Mesenchymal stem cell (in vitro differentiated cells and primary cell): ENCODE data around the gene IL22RA2.

ENCODE experiments used
- DNase-seq: peaks from one replicate; pipeline ENCODE4 v3.0.0-alpha.2; 2013
- H2AFZ ChIP-seq: one replicate; pipeline ENCODE4 v1.6.1; 2013; ENCODE audit warnings: low read depth, mild to moderate bottlenecking, control low read depth, inconsistent platforms, low read length, moderate library complexity
- H2AK5ac ChIP-seq: 2 replicates; pipeline ENCODE4 v1.6.1; 2013; ENCODE audit warnings: low read length, moderate library complexity, mild to moderate bottlenecking, inconsistent platforms; ENCODE audit not compliant: severe bottlenecking
- H2BK120ac ChIP-seq: one replicate; pipeline ENCODE4 v1.6.1; 2013; ENCODE audit warnings: low read depth, mild to moderate bottlenecking, inconsistent platforms, low read length, moderate library complexity
- H2BK12ac ChIP-seq, 2 experiments: one replicate each; pipeline ENCODE4 v1.6.1; 2013; ENCODE audit warnings: inconsistent platforms in 2 of 2, low read length in 2 of 2, mild to moderate bottlenecking in 2 of 2, moderate library complexity in 2 of 2, control low read depth in 1 of 2
- H2BK15ac ChIP-seq: one replicate; pipeline ENCODE4 v1.6.1; 2013; ENCODE audit warnings: mild to moderate bottlenecking, low read depth, inconsistent platforms; ENCODE audit not compliant: poor library complexity, severe bottlenecking
- H2BK5ac ChIP-seq: 2 replicates; pipeline ENCODE4 v1.6.1; 2013; ENCODE audit warnings: low read depth, mild to moderate bottlenecking, low read length, control low read depth, inconsistent platforms; ENCODE audit not compliant: poor library complexity, severe bottlenecking
- H3K14ac ChIP-seq, 2 experiments: one replicate each; pipeline ENCODE4 v1.6.1; 2013; ENCODE audit warnings: inconsistent platforms in 2 of 2, low read length in 2 of 2, control low read depth in 1 of 2, mild to moderate bottlenecking in 1 of 2, moderate library complexity in 1 of 2
- H3K18ac ChIP-seq, 2 experiments: one replicate each; pipeline ENCODE4 v1.6.1; 2013; ENCODE audit warnings: inconsistent platforms in 2 of 2, low read length in 2 of 2, control low read depth in 1 of 2, low read depth in 1 of 2, mild to moderate bottlenecking in 1 of 2
- H3K23ac ChIP-seq, 2 experiments: one replicate each; pipeline ENCODE4 v1.6.1; 2013; ENCODE audit warnings: inconsistent platforms in 2 of 2, low read length in 2 of 2, mild to moderate bottlenecking in 2 of 2, moderate library complexity in 2 of 2, control low read depth in 1 of 2
- H3K27ac ChIP-seq: 2 replicates; pipeline ENCODE4 v1.5.1; 2013; ENCODE audit warnings: mild to moderate bottlenecking, moderate library complexity, low read length, control low read depth, inconsistent platforms; ENCODE audit not compliant: poor library complexity, severe bottlenecking
- H3K27me3 ChIP-seq, 2 experiments: 2 replicates each; pipeline versions ENCODE4 v1.6.1 to v1.7.0; 2013; ENCODE audit warnings: low read length in 2 of 2, mild to moderate bottlenecking in 2 of 2, moderate library complexity in 2 of 2, control low read depth in 1 of 2, inconsistent platforms in 1 of 2; ENCODE audit not compliant: control insufficient read depth in 1 of 2, insufficient read depth in 1 of 2
- H3K36me3 ChIP-seq, 2 experiments: 2 replicates each; pipeline versions ENCODE4 v1.6.1 to v1.7.0; 2013; ENCODE audit warnings: low read length in 2 of 2, control low read depth in 1 of 2, inconsistent platforms in 1 of 2, low read depth in 1 of 2, mild to moderate bottlenecking in 1 of 2; ENCODE audit not compliant: insufficient read depth in 2 of 2, control insufficient read depth in 1 of 2
- H3K4ac ChIP-seq, 2 experiments: one replicate each; pipeline ENCODE4 v1.6.1; 2013; ENCODE audit warnings: inconsistent platforms in 2 of 2, low read length in 2 of 2, mild to moderate bottlenecking in 2 of 2, moderate library complexity in 2 of 2, control low read depth in 1 of 2, low read depth in 1 of 2
- H3K4me1 ChIP-seq: 2 replicates; pipeline ENCODE4 v1.6.1; 2013; ENCODE audit warnings: low read depth, low read length, control low read depth; ENCODE audit not compliant: control insufficient read depth, insufficient read depth
- H3K4me2 ChIP-seq: 2 replicates; pipeline ENCODE4 v1.6.1; 2013; ENCODE audit warnings: low read length, mild to moderate bottlenecking, inconsistent platforms; ENCODE audit not compliant: poor library complexity, severe bottlenecking
- H3K4me3 ChIP-seq, 2 experiments: 2 replicates each; pipeline versions ENCODE4 v1.5.1 to v1.7.0; 2013; ENCODE audit warnings: low read length in 2 of 2, mild to moderate bottlenecking in 2 of 2, control low read depth in 1 of 2, low read depth in 1 of 2; ENCODE audit not compliant: insufficient read depth in 1 of 2
- H3K79me1 ChIP-seq: replicated peaks from 2 replicates; pipeline ENCODE4 v1.6.1; 2013; ENCODE audit warnings: mild to moderate bottlenecking, control low read depth, low read length, inconsistent platforms; ENCODE audit not compliant: poor library complexity, severe bottlenecking
- H3K9ac ChIP-seq: 2 replicates; pipeline ENCODE4 v1.7.0; 2013; ENCODE audit warnings: mild to moderate bottlenecking, low read length, moderate library complexity
- H3K9me3 ChIP-seq: 2 replicates; pipeline ENCODE4 v1.7.0; 2013; ENCODE audit warnings: mild to moderate bottlenecking, low read length; ENCODE audit not compliant: control insufficient read depth
- H4K8ac ChIP-seq: one replicate; pipeline ENCODE4 v1.6.1; 2013; ENCODE audit warnings: inconsistent platforms, mild to moderate bottlenecking, low read length, moderate library complexity
- H4K91ac ChIP-seq: one replicate; pipeline ENCODE4 v1.6.1; 2013; ENCODE audit warnings: mild to moderate bottlenecking, low read length, inconsistent platforms
- WGBS: methylation state at CpG from one replicate; pipeline ENCODE4 v1.1.7; 2013; ENCODE audit warnings: mixed read lengths; 5-methylcytosine and 5-hydroxymethylcytosine counted together

IL22RA2 gene

DNA sequence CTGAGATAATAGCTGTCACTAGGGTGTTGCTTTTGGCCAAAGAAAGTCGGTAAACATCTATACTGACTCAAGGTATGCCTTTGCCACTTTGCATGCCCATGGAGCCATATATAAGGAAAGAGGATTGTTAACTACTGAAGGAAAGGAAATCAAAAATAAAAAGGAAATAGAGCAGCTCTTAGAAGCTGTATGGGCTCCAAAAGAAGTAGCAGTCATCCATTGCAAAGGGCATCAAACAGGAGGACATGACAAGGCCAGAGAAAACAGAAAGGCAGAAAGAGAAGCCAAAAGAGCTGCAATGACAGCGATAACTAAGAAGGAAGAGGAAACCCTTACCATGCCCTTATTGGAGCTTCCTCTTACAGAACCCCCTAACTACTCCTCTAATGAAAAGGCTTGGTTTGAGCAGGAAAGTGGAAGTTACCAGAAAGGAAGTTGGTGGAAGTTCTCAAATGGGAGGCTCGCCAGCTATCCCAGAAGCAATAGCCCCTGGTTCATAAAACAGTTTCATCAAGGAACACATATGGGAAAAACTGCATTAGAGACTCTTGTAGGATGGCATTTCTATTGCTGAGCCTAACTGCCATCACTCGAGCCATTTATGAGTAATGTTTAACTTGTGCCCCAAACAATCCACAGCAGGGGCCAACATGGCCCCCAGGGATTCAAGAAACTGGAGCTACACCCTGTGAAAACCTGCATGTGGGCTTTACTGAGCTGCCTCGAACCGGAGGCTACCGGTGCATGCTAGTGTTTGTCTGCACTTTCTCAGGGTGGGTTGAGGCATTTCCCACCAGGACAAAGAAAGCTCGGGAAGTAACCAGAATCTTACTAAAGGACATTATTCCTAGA is 7.0 kb downstream of the IL22RA2 start:
- no peak overlapping the region for H3K27ac ChIP-seq
- H3K4me2 ChIP-seq = no peak overlapping the region
- peaks cover 26% of the 10 kb centered on the region for H3K9me3 ChIP-seq
- H4K8ac ChIP-seq = no peak overlapping the region
- H2BK15ac ChIP-seq = no peak overlapping the region
- H2BK120ac ChIP-seq = no peak overlapping the region
- no peak overlapping the region for H3K4ac ChIP-seq
- 82% methylated on average over 7 of the region's 8 CpGs for WGBS
- no peak overlapping the region for H3K18ac ChIP-seq
- H2AK5ac ChIP-seq = no peak overlapping the region
- H3K4me3 ChIP-seq = no peak overlapping the region
- no peaks in the 10 kb centered on the region for H3K4me1 ChIP-seq
- no peaks in the 10 kb centered on the region for H3K36me3 ChIP-seq
- H3K9ac ChIP-seq = no peak overlapping the region
- H3K27me3 ChIP-seq = no peaks in the 10 kb centered on the region
- DNase-seq = no peak
- no peak overlapping the region for H3K14ac ChIP-seq
- H2BK12ac ChIP-seq = no peak overlapping the region
- H3K79me1 ChIP-seq = no peaks in the 10 kb centered on the region
- no peak overlapping the region for H2AFZ ChIP-seq
- no peak overlapping the region for H2BK5ac ChIP-seq
- H3K23ac ChIP-seq = no peak overlapping the region
- no peak overlapping the region for H4K91ac ChIP-seq

GRCh38 chr6:137165375-137166246 is 7.8 kb downstream of the IL22RA2 start:
- Histone ChIP-seq H2BK5ac (no peak overlapping the region), H3K4me3 (no peak overlapping the region), H2AFZ (no peak overlapping the region), H3K23ac (no peak overlapping the region), H3K9ac (no peak overlapping the region), H3K9me3 (peaks cover 24% of the 10 kb centered on the region), H4K8ac (no peak overlapping the region), H3K4me1 (no peaks in the 10 kb centered on the region), H3K4ac (no peak overlapping the region), H3K27ac (no peak overlapping the region), H2BK120ac (no peak overlapping the region), H4K91ac (no peak overlapping the region), H2BK12ac (no peak overlapping the region), H3K36me3 (no peaks in the 10 kb centered on the region), H3K79me1 (no peaks in the 10 kb centered on the region), H3K4me2 (no peak overlapping the region), H3K27me3 (no peaks in the 10 kb centered on the region), H2BK15ac (no peak overlapping the region), H3K14ac (no peak overlapping the region), H3K18ac (no peak overlapping the region), H2AK5ac (no peak overlapping the region)
- no peak for DNase-seq
- WGBS = 88% methylated on average over 9 of the region's 9 CpGs

DNA sequence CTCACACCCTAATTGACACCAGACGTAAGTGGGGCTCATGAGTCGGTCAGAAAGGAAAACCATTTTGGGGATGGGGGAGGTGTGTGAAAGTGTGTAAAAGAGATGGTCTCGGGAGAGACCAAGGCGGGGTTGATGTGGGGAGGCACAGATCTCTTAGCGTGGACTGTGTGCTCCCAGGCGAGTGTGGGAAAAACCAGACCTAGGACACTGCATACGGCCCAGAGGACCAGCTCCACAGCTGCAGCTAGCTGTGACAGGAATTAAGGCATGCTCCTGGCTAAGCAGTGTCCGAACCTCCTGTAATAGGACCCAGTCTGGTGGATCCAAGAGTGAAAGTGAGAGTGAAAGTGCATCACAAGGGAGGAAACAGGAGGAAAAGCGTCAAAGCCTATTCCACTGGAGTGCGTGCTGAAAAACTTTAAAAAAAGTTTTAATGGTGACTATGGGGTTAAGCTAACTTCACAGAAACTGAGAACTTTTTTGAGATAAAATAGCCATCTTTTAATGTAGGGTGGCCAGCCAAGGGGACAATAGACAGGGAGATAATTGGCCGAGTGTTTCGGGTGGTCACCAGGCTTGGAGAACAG is 9.6 kb downstream of the IL22RA2 start:
- Histone ChIP-seq H3K23ac (no peak overlapping the region), H2AK5ac (no peak overlapping the region), H3K36me3 (no peaks in the 10 kb centered on the region), H2BK15ac (no peak overlapping the region), H2BK12ac (no peak overlapping the region), H3K9ac (no peak overlapping the region), H3K9me3 (peaks cover 9% of the 10 kb centered on the region), H3K4me1 (no peaks in the 10 kb centered on the region), H4K91ac (no peak overlapping the region), H2AFZ (no peak overlapping the region), H2BK120ac (no peak overlapping the region), H3K14ac (no peak overlapping the region), H3K4me2 (no peak overlapping the region), H3K79me1 (no peaks in the 10 kb centered on the region), H3K27ac (no peak overlapping the region), H3K27me3 (no peaks in the 10 kb centered on the region), H3K18ac (no peak overlapping the region), H2BK5ac (no peak overlapping the region), H3K4ac (no peak overlapping the region), H4K8ac (no peak overlapping the region), H3K4me3 (no peak overlapping the region)
- no peak for DNase-seq
- 90% methylated on average over 12 of the region's 12 CpGs for WGBS
